NCI-H2171 treated with DMSO at 0.1 percent for 48 hours (cell line): ENCODE measurements around the gene PROX1.
A peak's percentile ranks its signal among the peaks of the same experiment; 100 is the strongest.

Source experiments
- DNase-seq: peaks from one replicate; lab custom pipeline; 2025; lab: John Stamatoyannopoulos, UW

The PROX1 gene

DNA sequence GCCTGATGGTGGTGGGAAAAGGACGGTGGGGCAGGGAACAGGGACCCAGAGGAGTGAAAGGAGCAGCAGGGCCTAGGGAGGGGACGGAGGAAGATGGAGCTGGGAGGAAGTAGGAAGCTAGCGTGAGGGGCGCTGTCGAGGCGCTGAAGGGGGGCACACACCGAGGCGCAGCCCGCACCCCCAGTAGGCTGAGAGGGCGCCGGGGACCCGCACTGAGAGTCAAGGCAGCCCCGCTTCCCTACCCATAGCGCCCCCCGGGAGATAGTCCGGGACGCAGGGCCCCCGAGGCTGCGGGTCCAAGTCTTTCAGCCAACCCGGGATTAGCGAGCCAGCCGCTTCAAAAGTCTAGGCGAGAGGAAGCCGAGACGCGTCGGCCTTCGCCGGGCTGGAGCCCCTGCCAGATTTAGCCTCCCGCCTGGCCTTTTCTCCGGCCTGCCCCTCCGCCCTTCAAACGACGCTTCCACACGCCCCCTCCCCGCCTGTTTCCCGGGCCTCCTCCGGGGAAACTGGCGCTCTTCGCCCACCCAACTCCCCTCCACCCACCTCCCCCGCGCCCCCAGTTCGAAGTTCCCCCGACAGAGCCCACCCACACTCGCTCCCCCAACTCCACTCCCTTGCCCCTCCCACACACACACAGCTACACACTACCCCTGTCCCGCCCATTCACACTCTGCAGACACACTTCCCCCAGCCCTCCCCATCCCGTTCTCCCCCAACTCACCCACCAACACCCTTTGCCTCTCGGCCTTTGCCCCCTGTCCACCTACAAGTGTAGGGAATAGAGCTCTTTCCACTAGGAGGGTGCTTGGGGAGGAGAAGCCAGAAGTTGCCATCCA lies 7.8 kb upstream of the PROX1 start:
- no peak for DNase-seq

GRCh38 chr1:213980906-213981305 lies 6.9 kb upstream of the PROX1 start:
- DNase-seq = no peak

DNA sequence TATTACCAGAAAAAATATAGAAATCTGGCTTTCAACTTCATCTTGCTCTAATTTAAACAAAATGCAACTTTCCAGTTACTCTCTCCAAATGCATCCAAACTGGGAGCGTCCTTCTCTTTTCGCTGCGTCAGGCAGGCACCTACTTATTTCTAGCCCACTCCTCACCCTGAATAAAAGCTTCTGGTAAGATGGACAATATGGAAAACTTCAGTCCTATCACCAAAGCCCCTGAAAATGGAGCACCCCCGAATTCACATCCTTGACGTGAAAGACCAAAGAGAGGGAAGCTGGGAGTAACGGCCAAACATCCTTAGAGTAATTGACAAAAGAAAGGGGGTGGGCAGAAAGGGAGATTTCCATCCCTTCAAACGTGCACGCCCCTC lies 5.5 kb upstream of the PROX1 start:
- no peak for DNase-seq

DNA sequence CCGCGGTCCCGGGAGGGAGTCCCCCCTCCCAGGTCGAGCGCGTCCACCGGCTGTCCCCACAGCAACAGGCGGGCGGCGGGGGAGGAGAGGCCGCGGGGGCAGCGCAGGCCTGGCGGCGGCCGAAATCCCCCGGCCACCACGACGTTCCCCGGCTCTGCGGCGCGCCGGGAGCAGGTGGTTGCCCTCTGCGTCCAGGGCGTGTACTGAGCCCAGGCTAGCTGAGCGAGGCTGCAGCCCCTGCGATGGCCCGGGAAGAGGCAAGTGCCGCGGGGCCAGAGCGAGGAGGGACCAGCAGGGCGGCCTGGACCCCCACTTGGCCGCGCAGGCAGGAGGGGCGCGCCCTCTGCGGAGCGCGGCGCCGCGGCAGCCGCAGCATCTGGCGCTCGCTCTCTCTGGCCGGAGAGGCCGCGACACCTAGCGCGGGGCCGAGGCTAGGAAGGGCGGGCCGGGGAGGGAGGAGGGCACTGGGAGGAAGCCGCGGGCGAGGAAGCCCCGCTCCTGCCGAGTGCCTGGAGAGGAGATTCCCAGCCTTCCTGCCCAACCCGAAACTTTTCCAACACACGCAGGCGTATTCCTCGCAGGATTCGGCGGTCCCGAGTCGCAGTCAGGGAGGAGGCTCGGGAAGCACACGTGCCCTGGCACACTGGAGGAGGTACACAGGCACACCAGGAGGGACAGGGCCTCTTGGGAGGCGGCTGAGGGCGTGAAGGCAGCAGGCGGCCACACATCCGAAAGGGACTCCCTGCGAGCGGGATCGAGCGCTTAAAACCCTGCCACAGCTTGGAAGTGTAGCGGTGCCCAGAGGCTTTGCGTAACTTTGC lies 4.9 kb upstream of the PROX1 start:
- peak; percentile 48 for DNase-seq

DNA sequence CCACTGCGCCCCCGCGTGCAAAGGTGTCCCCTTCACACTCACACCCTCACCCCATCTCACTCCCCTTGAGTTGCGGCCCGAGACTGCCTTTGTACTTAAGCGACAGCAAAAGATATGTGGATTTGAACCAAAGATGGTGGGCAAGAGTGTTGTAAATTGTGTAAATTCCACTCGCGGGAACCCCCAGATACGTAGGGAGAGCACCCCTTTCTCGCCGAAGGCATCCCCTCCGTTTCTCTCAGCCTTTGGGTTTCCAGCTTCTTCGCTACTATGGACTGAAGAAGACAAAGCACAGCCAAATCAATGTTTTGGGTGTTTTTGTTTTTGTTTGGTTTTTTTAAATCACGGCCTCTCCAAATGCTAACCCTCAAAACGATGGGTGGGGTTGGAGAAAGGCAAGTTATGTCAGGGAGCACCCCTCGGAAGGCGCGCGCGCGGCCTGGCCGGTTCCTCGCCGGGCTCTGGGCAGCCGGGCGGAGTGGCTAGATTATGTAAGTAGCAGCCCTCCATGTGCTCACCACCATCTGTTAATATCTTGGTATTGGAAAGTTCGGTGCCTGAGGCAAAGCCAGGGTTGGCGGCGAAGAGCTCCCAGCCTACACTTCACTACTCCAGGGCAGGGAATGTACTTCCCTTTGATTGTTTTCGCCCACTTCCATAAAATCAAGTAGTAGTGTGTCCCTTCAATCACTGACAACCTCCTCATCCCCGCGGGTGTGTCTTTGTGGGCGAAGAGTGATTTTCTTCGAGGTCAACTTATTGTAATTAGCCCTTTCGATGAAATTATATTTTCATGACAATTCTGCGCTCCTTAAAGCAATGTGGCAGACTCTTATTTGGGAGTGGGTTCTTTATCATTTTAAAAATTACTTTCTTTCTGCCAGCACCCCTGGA lies 4.0 kb upstream of the PROX1 start:
- peak; percentile 77 for DNase-seq

GRCh38 chr1:213984387-213985208 lies 3.2 kb upstream of the PROX1 start:
- DNase-seq = peak; percentile 86

GRCh38 chr1:213985209-213986019 lies 2.4 kb upstream of the PROX1 start:
- DNase-seq = no peak

DNA sequence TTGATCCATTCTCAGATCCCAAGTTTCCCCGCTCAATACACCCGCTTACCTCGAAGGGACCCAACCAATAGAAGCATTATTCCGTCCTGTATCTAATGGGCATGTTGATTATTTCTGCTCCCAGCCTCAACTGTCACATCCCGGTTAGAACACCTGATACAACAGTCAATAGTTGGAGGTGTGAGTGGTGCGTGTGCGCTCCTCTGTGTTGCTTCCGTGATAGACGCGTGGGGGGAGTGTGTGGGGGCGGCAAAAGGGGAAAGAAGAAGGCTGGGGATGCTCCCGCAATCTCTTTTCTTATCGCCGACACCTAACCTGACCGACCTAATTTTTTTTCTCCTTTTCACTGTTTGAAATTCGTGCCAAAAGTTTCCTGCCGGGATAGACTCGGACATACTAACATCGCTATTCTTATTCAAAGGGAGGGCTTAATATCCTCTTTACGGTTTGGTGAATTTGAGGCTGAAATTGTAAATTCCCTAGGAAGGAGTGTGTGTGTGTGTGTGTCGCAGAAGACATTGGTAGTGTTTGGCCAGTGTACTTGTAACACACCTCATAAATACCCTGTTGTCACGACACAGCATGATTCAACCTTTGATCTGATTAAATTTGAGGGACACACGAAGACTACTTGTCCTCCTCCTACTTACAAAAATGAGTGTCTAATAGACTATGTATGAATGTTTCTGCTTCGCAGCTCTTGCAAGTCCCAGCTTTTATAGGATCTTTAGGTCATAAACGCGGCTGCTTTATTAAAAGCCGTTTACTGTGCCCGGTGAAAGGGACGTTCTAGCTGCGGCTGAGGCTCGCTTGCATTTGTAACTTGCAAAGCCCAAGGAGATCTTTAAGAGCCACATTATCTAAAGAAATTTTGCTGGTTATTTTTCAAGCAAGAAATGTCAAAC lies 1.5 kb upstream of the PROX1 start:
- no peak for DNase-seq

- no peak for DNase-seq
Measured at GRCh38 chr1:213986925-213987250, 885 bp upstream of the PROX1 start.

GRCh38 chr1:213987422-213987926 lies 299 bp upstream of the PROX1 start:
- peak; percentile 73 for DNase-seq

DNA sequence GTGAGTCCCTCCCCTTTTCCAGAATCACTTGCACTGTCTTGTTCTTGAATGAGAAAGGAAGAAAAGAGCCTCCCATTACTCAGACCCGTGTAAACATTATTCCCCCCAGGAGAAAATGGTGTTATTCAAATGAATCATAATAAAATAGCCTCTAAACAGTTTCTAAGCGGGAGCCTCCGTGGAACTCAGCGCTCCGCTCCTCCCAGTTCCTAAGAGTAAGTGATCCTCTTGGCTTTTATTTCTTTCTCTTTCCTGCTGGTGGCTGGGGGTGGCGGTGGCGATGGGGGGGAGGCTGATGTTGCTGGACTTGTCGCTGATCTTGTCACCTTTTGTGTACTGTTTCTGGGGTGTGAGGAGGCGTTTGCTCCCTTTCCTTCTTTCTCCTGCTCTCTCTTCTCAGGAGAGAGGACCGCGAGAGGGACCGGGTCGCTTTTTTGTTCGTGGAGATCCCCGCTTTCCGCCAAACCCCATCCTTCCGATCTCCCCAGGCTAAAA lies 781 bp downstream of the PROX1 start:
- peak; percentile 59 for DNase-seq

GRCh38 chr1:213989002-213989855 lies 1.5 kb downstream of the PROX1 start:
- DNase-seq = peak; percentile 34

GRCh38 chr1:213993929-213994328 lies 6.2 kb downstream of the PROX1 start:
- no peak for DNase-seq

GRCh38 chr1:213994888-213995287 lies 7.1 kb downstream of the PROX1 start:
- no peak for DNase-seq

DNA sequence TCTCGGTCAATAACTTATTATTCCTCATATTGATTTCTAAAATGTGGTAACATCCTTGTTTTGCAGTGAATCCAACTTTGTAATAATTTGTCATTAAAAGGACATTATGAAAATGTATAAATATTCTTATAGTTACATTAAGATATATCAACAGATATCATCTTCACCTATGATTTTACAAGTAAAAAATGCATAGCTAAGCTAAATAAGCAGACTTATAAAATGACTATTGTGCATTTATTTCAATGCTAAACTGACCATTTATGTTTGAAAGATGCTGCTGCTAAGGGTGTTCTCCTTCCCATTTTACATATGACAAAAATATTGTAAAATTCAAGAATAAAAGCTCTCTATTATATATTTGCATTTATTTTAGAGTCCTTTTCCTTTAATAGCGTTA lies 7.8 kb downstream of the PROX1 start:
- no peak for DNase-seq

- DNase-seq = no peak
Measured at GRCh38 chr1:213996320-213997037, 8.7 kb downstream of the PROX1 start.

DNA sequence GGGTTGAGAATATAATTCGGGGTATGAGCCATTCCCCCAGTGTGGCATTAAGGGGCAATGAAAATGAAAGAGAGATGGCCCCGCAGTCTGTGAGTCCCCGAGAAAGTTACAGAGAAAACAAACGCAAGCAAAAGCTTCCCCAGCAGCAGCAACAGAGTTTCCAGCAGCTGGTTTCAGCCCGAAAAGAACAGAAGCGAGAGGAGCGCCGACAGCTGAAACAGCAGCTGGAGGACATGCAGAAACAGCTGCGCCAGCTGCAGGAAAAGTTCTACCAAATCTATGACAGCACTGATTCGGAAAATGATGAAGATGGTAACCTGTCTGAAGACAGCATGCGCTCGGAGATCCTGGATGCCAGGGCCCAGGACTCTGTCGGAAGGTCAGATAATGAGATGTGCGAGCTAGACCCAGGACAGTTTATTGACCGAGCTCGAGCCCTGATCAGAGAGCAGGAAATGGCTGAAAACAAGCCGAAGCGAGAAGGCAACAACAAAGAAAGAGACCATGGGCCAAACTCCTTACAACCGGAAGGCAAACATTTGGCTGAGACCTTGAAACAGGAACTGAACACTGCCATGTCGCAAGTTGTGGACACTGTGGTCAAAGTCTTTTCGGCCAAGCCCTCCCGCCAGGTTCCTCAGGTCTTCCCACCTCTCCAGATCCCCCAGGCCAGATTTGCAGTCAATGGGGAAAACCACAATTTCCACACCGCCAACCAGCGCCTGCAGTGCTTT lies 9.4 kb downstream of the PROX1 start:
- no peak for DNase-seq
